Measurements from ENCODE around the gene LMAN1. TPM values are rescaled to one million over a fixed set of nuclear protein-coding genes. Genes with fewer than 3 reads are reported as not detected.
A peak's percentile ranks its signal among the peaks of the same experiment; 100 is the strongest.

Gene LMAN1
- total and polyA plus RNA-seq, 2 of the 13 experiments (the other 11 are each of a cell fraction or from before 2014, with no cell fraction given): 127 to 131 TPM

- TF ChIP-seq, protein P1, sequence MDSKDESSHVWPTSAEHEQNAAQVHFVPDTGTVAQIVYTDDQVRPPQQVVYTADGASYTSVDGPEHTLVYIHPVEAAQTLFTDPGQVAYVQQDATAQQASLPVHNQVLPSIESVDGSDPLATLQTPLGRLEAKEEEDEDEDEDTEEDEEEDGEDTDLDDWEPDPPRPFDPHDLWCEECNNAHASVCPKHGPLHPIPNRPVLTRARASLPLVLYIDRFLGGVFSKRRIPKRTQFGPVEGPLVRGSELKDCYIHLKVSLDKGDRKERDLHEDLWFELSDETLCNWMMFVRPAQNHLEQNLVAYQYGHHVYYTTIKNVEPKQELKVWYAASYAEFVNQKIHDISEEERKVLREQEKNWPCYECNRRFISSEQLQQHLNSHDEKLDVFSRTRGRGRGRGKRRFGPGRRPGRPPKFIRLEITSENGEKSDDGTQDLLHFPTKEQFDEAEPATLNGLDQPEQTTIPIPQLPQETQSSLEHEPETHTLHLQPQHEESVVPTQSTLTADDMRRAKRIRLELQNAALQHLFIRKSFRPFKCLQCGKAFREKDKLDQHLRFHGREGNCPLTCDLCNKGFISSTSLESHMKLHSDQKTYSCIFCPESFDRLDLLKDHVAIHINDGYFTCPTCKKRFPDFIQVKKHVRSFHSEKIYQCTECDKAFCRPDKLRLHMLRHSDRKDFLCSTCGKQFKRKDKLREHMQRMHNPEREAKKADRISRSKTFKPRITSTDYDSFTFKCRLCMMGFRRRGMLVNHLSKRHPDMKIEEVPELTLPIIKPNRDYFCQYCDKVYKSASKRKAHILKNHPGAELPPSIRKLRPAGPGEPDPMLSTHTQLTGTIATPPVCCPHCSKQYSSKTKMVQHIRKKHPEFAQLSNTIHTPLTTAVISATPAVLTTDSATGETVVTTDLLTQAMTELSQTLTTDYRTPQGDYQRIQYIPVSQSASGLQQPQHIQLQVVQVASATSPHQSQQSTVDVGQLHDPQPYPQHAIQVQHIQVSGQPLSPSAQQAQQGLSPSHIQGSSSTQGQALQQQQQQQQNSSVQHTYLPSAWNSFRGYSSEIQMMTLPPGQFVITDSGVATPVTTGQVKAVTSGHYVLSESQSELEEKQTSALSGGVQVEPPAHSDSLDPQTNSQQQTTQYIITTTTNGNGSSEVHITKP (CRISPR knock-in tag; IDR thresholded peaks at IDR 0.05; ENCODE audit: low read depth): no peak
- TF ChIP-seq MZF1 (CRISPR knock-in tag; IDR thresholded peaks at IDR 0.05; ENCODE audit: borderline replicate concordance): 0 out of 2 replicates have a peak, but pooled peaks have one; percentile 50
- TF ChIP-seq MBD4 (IDR thresholded peaks at IDR 0.05; ENCODE audit: borderline replicate concordance, low read length): no peak
- peak; percentile 65; the same call in 1 of the 2 replicates for TF ChIP-seq TSC22D2 (CRISPR knock-in tag; IDR thresholded peaks at IDR 0.05; ENCODE audit: borderline replicate concordance)
- peak; percentile 68; the same call in 1 of the 2 replicates for TF ChIP-seq THAP7 (CRISPR knock-in tag; IDR thresholded peaks at IDR 0.05)
- TF ChIP-seq MXD4 (CRISPR knock-in tag; IDR thresholded peaks at IDR 0.05): peak; percentile 58
- TF ChIP-seq, protein P2, sequence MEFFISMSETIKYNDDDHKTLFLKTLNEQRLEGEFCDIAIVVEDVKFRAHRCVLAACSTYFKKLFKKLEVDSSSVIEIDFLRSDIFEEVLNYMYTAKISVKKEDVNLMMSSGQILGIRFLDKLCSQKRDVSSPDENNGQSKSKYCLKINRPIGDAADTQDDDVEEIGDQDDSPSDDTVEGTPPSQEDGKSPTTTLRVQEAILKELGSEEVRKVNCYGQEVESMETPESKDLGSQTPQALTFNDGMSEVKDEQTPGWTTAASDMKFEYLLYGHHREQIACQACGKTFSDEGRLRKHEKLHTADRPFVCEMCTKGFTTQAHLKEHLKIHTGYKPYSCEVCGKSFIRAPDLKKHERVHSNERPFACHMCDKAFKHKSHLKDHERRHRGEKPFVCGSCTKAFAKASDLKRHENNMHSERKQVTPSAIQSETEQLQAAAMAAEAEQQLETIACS (CRISPR knock-in tag; IDR thresholded peaks at IDR 0.05): peak; percentile 33; the same call in 1 of the 2 replicates
- TF ChIP-seq NCOR1 (IDR thresholded peaks at IDR 0.05; ENCODE audit: borderline replicate concordance, low read length): no peak
- no peak for TF ChIP-seq ZNF546 (CRISPR knock-in tag; conservative IDR thresholded peaks at IDR 0.05)
- TF ChIP-seq, protein P3, sequence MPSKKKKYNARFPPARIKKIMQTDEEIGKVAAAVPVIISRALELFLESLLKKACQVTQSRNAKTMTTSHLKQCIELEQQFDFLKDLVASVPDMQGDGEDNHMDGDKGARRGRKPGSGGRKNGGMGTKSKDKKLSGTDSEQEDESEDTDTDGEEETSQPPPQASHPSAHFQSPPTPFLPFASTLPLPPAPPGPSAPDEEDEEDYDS (CRISPR knock-in tag; IDR thresholded peaks at IDR 0.05): peak; percentile 69; the same call in 1 of the 2 replicates
- TF ChIP-seq, protein P4, sequence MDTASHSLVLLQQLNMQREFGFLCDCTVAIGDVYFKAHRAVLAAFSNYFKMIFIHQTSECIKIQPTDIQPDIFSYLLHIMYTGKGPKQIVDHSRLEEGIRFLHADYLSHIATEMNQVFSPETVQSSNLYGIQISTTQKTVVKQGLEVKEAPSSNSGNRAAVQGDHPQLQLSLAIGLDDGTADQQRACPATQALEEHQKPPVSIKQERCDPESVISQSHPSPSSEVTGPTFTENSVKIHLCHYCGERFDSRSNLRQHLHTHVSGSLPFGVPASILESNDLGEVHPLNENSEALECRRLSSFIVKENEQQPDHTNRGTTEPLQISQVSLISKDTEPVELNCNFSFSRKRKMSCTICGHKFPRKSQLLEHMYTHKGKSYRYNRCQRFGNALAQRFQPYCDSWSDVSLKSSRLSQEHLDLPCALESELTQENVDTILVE (CRISPR knock-in tag; IDR thresholded peaks at IDR 0.05): peak; percentile 52; the same call in 1 of the 2 replicates
- no peak for TF ChIP-seq ZSCAN29 (CRISPR knock-in tag; conservative IDR thresholded peaks at IDR 0.05)
- peak; percentile 72 for TF ChIP-seq XRCC5 (optimal IDR thresholded peaks at IDR 0.05; ENCODE audit: low read length)
- peak; percentile 71; the same call in 1 of the 2 replicates for TF ChIP-seq ZNF256 (CRISPR knock-in tag; conservative IDR thresholded peaks at IDR 0.05)
- TF ChIP-seq GABPA (IDR thresholded peaks at IDR 0.05; ENCODE audit: low read depth, low read length): no peak
- no peak for TF ChIP-seq GABPA (CRISPR knock-in tag; IDR thresholded peaks at IDR 0.05; ENCODE audit: low read depth)
- peak; percentile 86 for TF ChIP-seq UBTF (CRISPR knock-in tag; IDR thresholded peaks at IDR 0.05)
- TF ChIP-seq ASH2L (IDR thresholded peaks at IDR 0.05; ENCODE audit: insufficient read length, low read depth, low read length): peak; percentile 80
- no peak for TF ChIP-seq NFE2 (CRISPR knock-in tag; IDR thresholded peaks at IDR 0.05)
Observed at GRCh38 chr18:59358712-59359575, at the start of gene LMAN1 (continued).
